Measurements from ENCODE around the gene OR12D2.

GRCh38 chr6:29395331-29395730 is at the start of gene OR12D2:
- TF ChIP-seq CTCF (conservative IDR thresholded peaks at IDR 0.05; ENCODE audit: low read length): no peak
- TF ChIP-seq EZH2phosphoT487 (IDR thresholded peaks at IDR 0.05; ENCODE audit: borderline replicate concordance, low read depth, low read length): no peak
